ENCODE results near the gene COL5A3.

DNA sequence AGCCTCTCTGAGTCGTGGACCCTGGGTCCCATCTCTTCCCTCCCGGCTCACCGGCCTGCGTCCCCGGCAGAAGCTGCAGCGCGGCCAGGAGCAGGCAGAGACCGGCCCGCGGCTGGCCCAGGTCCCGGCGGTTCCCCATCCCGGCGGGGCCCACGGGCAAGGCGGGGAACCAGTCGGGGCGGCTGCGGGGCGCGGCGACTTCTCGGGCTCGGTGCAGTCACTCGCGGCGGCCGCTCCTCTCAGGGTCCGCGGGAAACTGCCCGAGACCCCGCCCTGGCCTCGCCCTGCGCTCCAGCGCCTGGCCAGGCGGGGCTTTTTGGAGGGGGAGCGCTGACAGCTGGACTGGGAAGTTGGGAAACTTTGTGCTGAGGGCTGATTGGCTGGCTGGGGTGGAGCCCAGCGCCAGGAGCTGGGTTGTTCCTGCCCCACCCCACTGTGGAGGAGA is at the start of gene COL5A3:
- no peak for TF ChIP-seq EZH2 (IDR thresholded peaks at IDR 0.05; ENCODE audit: low read length, unreplicated experiment)
- no peak for TF ChIP-seq CTCF (conservative IDR thresholded peaks at IDR 0.05; ENCODE audit: low read depth, low read length)
- no peak for TF ChIP-seq EZH2phosphoT487 (IDR thresholded peaks at IDR 0.05; ENCODE audit: borderline replicate concordance, low read length)
